ENCODE results near the gene AGPAT4. TPM values are rescaled to one million over a fixed set of nuclear protein-coding genes. Genes with fewer than 3 reads are reported as not detected.

The AGPAT4 gene
- total RNA-seq, 1 donor from 2014 or later, result 23.7 TPM

- no peak overlapping the region for H3K4me3 Mint-ChIP-seq
- TF ChIP-seq, protein P1, sequence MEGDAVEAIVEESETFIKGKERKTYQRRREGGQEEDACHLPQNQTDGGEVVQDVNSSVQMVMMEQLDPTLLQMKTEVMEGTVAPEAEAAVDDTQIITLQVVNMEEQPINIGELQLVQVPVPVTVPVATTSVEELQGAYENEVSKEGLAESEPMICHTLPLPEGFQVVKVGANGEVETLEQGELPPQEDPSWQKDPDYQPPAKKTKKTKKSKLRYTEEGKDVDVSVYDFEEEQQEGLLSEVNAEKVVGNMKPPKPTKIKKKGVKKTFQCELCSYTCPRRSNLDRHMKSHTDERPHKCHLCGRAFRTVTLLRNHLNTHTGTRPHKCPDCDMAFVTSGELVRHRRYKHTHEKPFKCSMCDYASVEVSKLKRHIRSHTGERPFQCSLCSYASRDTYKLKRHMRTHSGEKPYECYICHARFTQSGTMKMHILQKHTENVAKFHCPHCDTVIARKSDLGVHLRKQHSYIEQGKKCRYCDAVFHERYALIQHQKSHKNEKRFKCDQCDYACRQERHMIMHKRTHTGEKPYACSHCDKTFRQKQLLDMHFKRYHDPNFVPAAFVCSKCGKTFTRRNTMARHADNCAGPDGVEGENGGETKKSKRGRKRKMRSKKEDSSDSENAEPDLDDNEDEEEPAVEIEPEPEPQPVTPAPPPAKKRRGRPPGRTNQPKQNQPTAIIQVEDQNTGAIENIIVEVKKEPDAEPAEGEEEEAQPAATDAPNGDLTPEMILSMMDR (IDR thresholded peaks at IDR 0.05; ENCODE audit: unreplicated experiment), result no peak
- H3K4me1 Mint-ChIP-seq, result peaks cover 6% of the 10 kb centered on the region
- H3K36me3 Mint-ChIP-seq, result peaks cover 30% of the 10 kb centered on the region
- no peak overlapping the region for H3K27ac Mint-ChIP-seq
- H3K27me3 Mint-ChIP-seq (ENCODE audit: low read depth), result no peaks in the 10 kb centered on the region
- DNase-seq (ENCODE audit: low spot score in 2 of 2, unreplicated experiment in 2 of 2), result no peak
- H3K9me3 Mint-ChIP-seq, result no peaks in the 10 kb centered on the region
These were observed 185.1 kb downstream of the AGPAT4 start for GRCh38 chr6:161088676-161089328.

GRCh38 chr6:161085246-161085645, 188.6 kb downstream of the AGPAT4 start:
- Mint-ChIP-seq H3K9me3 (no peaks in the 10 kb centered on the region), H3K27me3 (ENCODE audit: low read depth) (no peaks in the 10 kb centered on the region), H3K27ac (no peak overlapping the region), H3K4me1 (no peaks in the 10 kb centered on the region), H3K4me3 (no peak overlapping the region), H3K36me3 (peaks cover 27% of the 10 kb centered on the region)
- DNase-seq (ENCODE audit: low spot score in 2 of 2, unreplicated experiment in 2 of 2), result no peak
- TF ChIP-seq, protein P1 (IDR thresholded peaks at IDR 0.05; ENCODE audit: unreplicated experiment), result no peak

- TF ChIP-seq, protein P1 (IDR thresholded peaks at IDR 0.05; ENCODE audit: unreplicated experiment), result no peak
- Mint-ChIP-seq H3K36me3 (peaks cover 13% of the 10 kb centered on the region), H3K9me3 (no peaks in the 10 kb centered on the region), H3K4me3 (no peak overlapping the region), H3K4me1 (no peaks in the 10 kb centered on the region), H3K27ac (no peak overlapping the region), H3K27me3 (ENCODE audit: low read depth) (no peaks in the 10 kb centered on the region)
- DNase-seq (ENCODE audit: low spot score in 2 of 2, unreplicated experiment in 2 of 2), result no peak
These were observed 191.6 kb downstream of the AGPAT4 start for GRCh38 chr6:161082215-161082614.

GRCh38 chr6:161080263-161080970, 193.4 kb downstream of the AGPAT4 start:
- Mint-ChIP-seq H3K27me3 (ENCODE audit: low read depth) (no peaks in the 10 kb centered on the region), H3K36me3 (peaks cover 4% of the 10 kb centered on the region), H3K4me3 (no peak overlapping the region), H3K4me1 (no peaks in the 10 kb centered on the region), H3K9me3 (no peaks in the 10 kb centered on the region), H3K27ac (no peak overlapping the region)
- no peak for DNase-seq (ENCODE audit: low spot score in 2 of 2, unreplicated experiment in 2 of 2)
- TF ChIP-seq, protein P1 (IDR thresholded peaks at IDR 0.05; ENCODE audit: unreplicated experiment), result no peak
